Endothelial cell of umbilical vein (primary cell): ENCODE results near the gene ZNF490. TPM values are rescaled to one million over a fixed set of nuclear protein-coding genes. Genes with fewer than 3 reads are reported as not detected.

Experiments
- BruUV-seq: library from RNA; stranded (reverse); fragments of 400-500 nt; replicated peaks from 2 replicates; lab custom pipeline; 2021; lab: Mats Ljungman, UMichigan
- CTCF ChIA-PET: fragments of 300-600, 350-600 bp; sonication (Branson Sonifier 250); formaldehyde crosslinking; loops from one replicate; lab custom pipeline; 2021; ENCODE audit warnings: antibody characterized with exemption, inconsistent platforms; lab: Charles Lee
- POLR2A ChIA-PET: fragments of 300-600, 350-600 bp; sonication (Branson Sonifier 250); formaldehyde crosslinking; loops from one replicate; lab custom pipeline; 2021; ENCODE audit warnings: antibody characterized with exemption, inconsistent platforms; lab: Charles Lee
- DNase-seq: peaks from one replicate; pipeline ENCODE4 v3.0.0-alpha.2; 2011; ENCODE audit warnings: low read depth, low spot score
- FAIRE-seq: peaks from 2 replicates; lab custom pipeline; 2011; peaks lifted over from hg19 to GRCh38; lab: Jason Lieb, UNC
- H2AFZ ChIP-seq: 2 replicates; pipeline ENCODE4 v1.6.0; 2012; ENCODE audit warnings: low read depth, low read length, control low read depth, inconsistent platforms
- H3K27ac ChIP-seq: 2 replicates; pipeline ENCODE4 v1.5.1; 2011; ENCODE audit warnings: low read depth, mild to moderate bottlenecking, control low read depth, low read length, moderate library complexity; ENCODE audit not compliant: insufficient read depth
- H3K27me3 ChIP-seq, 2 experiments: 2 replicates each; pipeline versions ENCODE4 v1.6.0 to v1.6.1; 2011; ENCODE audit warnings: low read length in 2 of 2, mixed read lengths in 1 of 2; ENCODE audit not compliant: control insufficient read depth in 2 of 2, insufficient read depth in 2 of 2
- H3K36me3 ChIP-seq, 2 experiments: 2 replicates in 1 of 2; 3 replicates in 1 of 2; pipeline ENCODE4 v1.5.1; 2011; ENCODE audit warnings: low read length in 2 of 2, mild to moderate bottlenecking in 1 of 2, moderate library complexity in 1 of 2; ENCODE audit not compliant: control insufficient read depth in 2 of 2, insufficient read depth in 2 of 2; ENCODE audit errors: extremely low read depth in 1 of 2
- H3K4me1 ChIP-seq: 3 replicates; pipeline ENCODE4 v1.5.1; 2011; ENCODE audit warnings: mild to moderate bottlenecking, low read length; ENCODE audit not compliant: control insufficient read depth, insufficient read depth; ENCODE audit errors: extremely low read depth
- H3K4me2 ChIP-seq: 2 replicates; pipeline ENCODE4 v1.6.1; 2011; ENCODE audit warnings: low read length, control low read depth, mixed read lengths; ENCODE audit not compliant: insufficient read depth
- H3K4me3 ChIP-seq, 3 experiments: fragments of 200-600 bp in 1 of 3; sonication (generic), shearing (Covaris generic) in 1 of 3; replicated peaks in 1 of 3; 2 replicates each; pipeline ENCODE4 v1.5.1; 2011 to 2016; ENCODE audit warnings: control low read depth in 3 of 3, low read length in 3 of 3, mild to moderate bottlenecking in 2 of 3, inconsistent platforms in 1 of 3, low read depth in 1 of 3, moderate library complexity in 1 of 3; ENCODE audit not compliant: insufficient read depth in 1 of 3
- H3K79me2 ChIP-seq: 2 replicates; pipeline ENCODE4 v1.6.0; 2012; ENCODE audit warnings: low read length, inconsistent platforms; ENCODE audit not compliant: control insufficient read depth, insufficient read depth
- H3K9ac ChIP-seq: replicated peaks from 2 replicates; pipeline ENCODE3; 2011; ENCODE audit warnings: low read length, control low read depth; ENCODE audit not compliant: insufficient read depth; ENCODE audit errors: extremely low read depth
- H3K9me1 ChIP-seq: replicated peaks from 3 replicates; pipeline ENCODE4 v1.6.0; 2011; ENCODE audit warnings: mild to moderate bottlenecking, low read length; ENCODE audit not compliant: control insufficient read depth, insufficient read depth; ENCODE audit errors: extremely low read depth
- H3K9me3 ChIP-seq: replicated peaks from 2 replicates; pipeline ENCODE4 v1.5.1; 2012; ENCODE audit warnings: low read length, inconsistent platforms; ENCODE audit not compliant: control insufficient read depth, insufficient read depth
- H4K20me1 ChIP-seq: replicated peaks from 2 replicates; pipeline ENCODE3; 2011; ENCODE audit warnings: mild to moderate bottlenecking, low read length; ENCODE audit not compliant: control insufficient read depth, insufficient read depth; ENCODE audit errors: extremely low read depth
- CTCF ChIP-seq, 2 donors: IDR thresholded peaks; 1 replicate in 1 of 2; 2 replicates in 1 of 2; pipeline ENCODE4 v1.5.1; 2011; ENCODE audit warnings: low read length in 2 of 2, mild to moderate bottlenecking in 2 of 2, moderate library complexity in 2 of 2, control low read depth in 1 of 2, inconsistent platforms in 1 of 2, low read depth in 1 of 2; ENCODE audit not compliant: insufficient read depth in 1 of 2; ENCODE audit errors: extremely low read depth in 1 of 2
- EZH2 ChIP-seq: IDR thresholded peaks from 2 replicates; pipeline ENCODE4 v1.6.1; 2012; ENCODE audit warnings: borderline replicate concordance, low read depth, mild to moderate bottlenecking, moderate library complexity, low read length, inconsistent platforms; ENCODE audit not compliant: severe bottlenecking
- FOS ChIP-seq: IDR thresholded peaks from 2 replicates; pipeline ENCODE4 v1.6.1; 2011; ENCODE audit warnings: mild to moderate bottlenecking, low read length, moderate library complexity, borderline replicate concordance; ENCODE audit not compliant: insufficient read depth
- GATA2 ChIP-seq: IDR thresholded peaks from 2 replicates; pipeline ENCODE4 v1.7.0; 2011; ENCODE audit warnings: low read depth, mild to moderate bottlenecking, moderate library complexity, mixed read lengths, low read length; ENCODE audit not compliant: insufficient read length, insufficient read depth
- JUN ChIP-seq: IDR thresholded peaks from 2 replicates; pipeline ENCODE4 v1.6.1; 2011; ENCODE audit warnings: borderline replicate concordance, low read depth; ENCODE audit not compliant: insufficient read length, insufficient read depth
- MAX ChIP-seq: IDR thresholded peaks from 2 replicates; pipeline ENCODE4 v1.6.1; 2011; ENCODE audit not compliant: insufficient read depth, insufficient read length
- MYC ChIP-seq: IDR thresholded peaks from one replicate; pipeline ENCODE4 v1.6.1; 2011; ENCODE audit warnings: mild to moderate bottlenecking, low read depth, low read length
- POLR2A ChIP-seq: IDR thresholded peaks from 2 replicates; pipeline ENCODE4 v1.6.1; 2012; ENCODE audit warnings: low read depth, mild to moderate bottlenecking, control low read depth, low read length
- POLR2AphosphoS5 ChIP-seq: IDR thresholded peaks from 2 replicates; pipeline ENCODE4 v1.6.1; 2012; ENCODE audit warnings: low read depth, mild to moderate bottlenecking, control low read depth, low read length, moderate library complexity; ENCODE audit not compliant: insufficient read depth
- dilution Hi-C: fragments of 300-500 bp; cut with MboI; formaldehyde crosslinking; loops from one replicate; pipeline ENCODE4 v1.15.0; 2019; ENCODE audit warnings: low sequenced_read_pairs; ENCODE audit not compliant: extremely low pct_ligation_motif_present
- intact Hi-C: fragments of 100-400 bp; cut with micrococcal nuclease; formaldehyde crosslinking; loops from one replicate; pipeline ENCODE4 v1.10.0; 2022
- polyA plus RNA-seq, 4 experiments: library from polyadenylated mRNA; depleted of rRNA in 3 of 4; stranded (reverse) in 3 of 4; unstranded in 1 of 4; fragments of >200 nt; gene quantifications; 2 replicates each; pipeline versions ENCODE4 v1.2.1 to v1.2.3, GENCODE V29; 2011 to 2012; ENCODE audit warnings: missing spikeins in 1 of 4
- total RNA-seq: library from RNA; stranded (reverse); gene quantifications from 2 replicates; pipeline ENCODE4 v1.2.3, GENCODE V29; 2021

ZNF490 gene
- total and polyA plus RNA-seq, 2 donors (not counting 3 experiments of a cell fraction or from before 2014, with no cell fraction given), result 1.4 to 5.7 TPM

GRCh38 chr19:12596927-12597548 is 13.6 kb downstream of the ZNF490 start:
- Histone ChIP-seq H3K36me3 (peaks cover 0 to 2% of the 10 kb centered on the region in 2 experiments), H3K9me3 (no peaks in the 10 kb centered on the region), H2AFZ (no peak overlapping the region), H3K4me3 (no peak overlapping the region), H3K9ac (no peak overlapping the region), H4K20me1 (no peaks in the 10 kb centered on the region), H3K9me1 (no peaks in the 10 kb centered on the region), H3K27ac (no peak overlapping the region), H3K4me2 (no peak overlapping the region), H3K27me3 (no peaks in the 10 kb centered on the region), H3K79me2 (no peaks in the 10 kb centered on the region), H3K4me1 (no peaks in the 10 kb centered on the region)
- intact Hi-C loops (no loop called here), dilution Hi-C loops (no loop called here)
- DNase-seq (no peak), FAIRE-seq (no peak)
- POLR2A ChIA-PET, result no interaction called here
- no TSS peak for BruUV-seq
- CTCF ChIA-PET, result interaction anchor here (1.3 kb wide), 1 partner anchor 43 kb away, joined by 3 read pairs; no protein-coding TSS in a partner anchor
- TF ChIP-seq JUN (no peak), POLR2AphosphoS5 (no peak), GATA2 (no peak), MAX (no peak), CTCF (IDR thresholded peaks at IDR 0.05; ENCODE audit: extremely low read depth in 1 of 2, insufficient read depth in 1 of 2, low read depth in 1 of 2, low read length in 2 of 2) (no peak), FOS (no peak), POLR2A (no peak), MYC (no peak), EZH2 (no peak)
